HG02798 (cell line): ENCODE measurements around the gene DNAAF8.

ENCODE experiments used
- ATAC-seq: cut with Tn5 transposase; IDR thresholded peaks from one replicate; pipeline ENCODE4 v1.9.1; 2021; ENCODE audit warnings: mild to moderate bottlenecking; ENCODE audit not compliant: unreplicated experiment, poor library complexity

The DNAAF8 gene

GRCh38 chr16:4734063-4734729, at the start of gene DNAAF8, which contains the start of gene ANKS3:
TSS of gene DNAAF8 (plus strand) at chr16:4734537. CDS start at chr16:4736515, 1,978 bp downstream.
TSS of gene ANKS3 (minus strand) at chr16:4734271. CDS start at chr16:4730149, 4,122 bp downstream.
- peak; percentile 83 for ATAC-seq

- no peak for ATAC-seq
Measured at GRCh38 chr16:4684763-4685162, 49.6 kb upstream of the DNAAF8 start.

- ATAC-seq = no peak
Measured at GRCh38 chr16:4685292-4685691, 49.0 kb upstream of the DNAAF8 start.

GRCh38 chr16:4685776-4686496, 48.4 kb upstream of the DNAAF8 start:
- no peak for ATAC-seq

- no peak for ATAC-seq
Measured at GRCh38 chr16:4686497-4687210, 47.7 kb upstream of the DNAAF8 start.

- no peak for ATAC-seq
Measured at GRCh38 chr16:4687416-4687815, 46.9 kb upstream of the DNAAF8 start.

- no peak for ATAC-seq
Measured at GRCh38 chr16:4687946-4688673, 46.2 kb upstream of the DNAAF8 start.

- ATAC-seq = no peak
Measured at GRCh38 chr16:4688674-4689045, 45.7 kb upstream of the DNAAF8 start.

GRCh38 chr16:4689091-4689671, 45.2 kb upstream of the DNAAF8 start:
- ATAC-seq = no peak

- no peak for ATAC-seq
Measured at GRCh38 chr16:4689864-4690704, 44.3 kb upstream of the DNAAF8 start.

- ATAC-seq = no peak
Measured at GRCh38 chr16:4690946-4691665, 43.2 kb upstream of the DNAAF8 start.

GRCh38 chr16:4691666-4692412, 42.5 kb upstream of the DNAAF8 start:
- no peak for ATAC-seq

GRCh38 chr16:4692460-4693295, 41.7 kb upstream of the DNAAF8 start:
- peak; percentile 7 for ATAC-seq

GRCh38 chr16:4693296-4693955, 40.9 kb upstream of the DNAAF8 start, which contains the start of gene NUDT16L1:
TSS of gene NUDT16L1 (plus strand) at chr16:4693562. CDS start at chr16:4693727, 165 bp downstream.
- peak; percentile 92 for ATAC-seq

GRCh38 chr16:4693956-4694641, 40.2 kb upstream of the DNAAF8 start:
- ATAC-seq = peak; percentile 2
